GM12864 (cell line): ENCODE results near the gene HIVEP2.

Experiments used
- DNase-seq: peaks from one replicate; pipeline ENCODE4 v3.0.0-alpha.2; 2011; ENCODE audit warnings: low read depth
- H3K4me3 ChIP-seq: 2 replicates; pipeline ENCODE4 v1.5.1; 2011; ENCODE audit warnings: mild to moderate bottlenecking, low read depth, low read length, control low read depth
- CTCF ChIP-seq: IDR thresholded peaks from 2 replicates; pipeline ENCODE4 v1.5.1; 2011; ENCODE audit warnings: low read depth, mild to moderate bottlenecking, moderate library complexity, low read length, control low read depth, inconsistent platforms; ENCODE audit errors: missing control alignments

HIVEP2 gene

GRCh38 chr6:142824426-142824825, 120.5 kb downstream of the HIVEP2 start:
- no peak for TF ChIP-seq CTCF
- no peak for DNase-seq
- H3K4me3 ChIP-seq = no peak overlapping the region

- TF ChIP-seq CTCF = no peak
These were observed 121.6 kb downstream of the HIVEP2 start for GRCh38 chr6:142823256-142823902.

GRCh38 chr6:142822842-142823241, 122.1 kb downstream of the HIVEP2 start:
- no peak overlapping the region for H3K4me3 ChIP-seq
- no peak for DNase-seq
- TF ChIP-seq CTCF = peak; percentile 54

More at GRCh38 chr6:142823256-142823902, 121.6 kb downstream of the HIVEP2 start:
- no peak for DNase-seq
- no peak overlapping the region for H3K4me3 ChIP-seq

- DNase-seq = no peak
- no peak overlapping the region for H3K4me3 ChIP-seq
- no peak for TF ChIP-seq CTCF
These were observed 122.6 kb downstream of the HIVEP2 start for GRCh38 chr6:142822383-142822782.

- no peak for TF ChIP-seq CTCF
- no peak overlapping the region for H3K4me3 ChIP-seq
- DNase-seq = no peak
These were observed 123.1 kb downstream of the HIVEP2 start for GRCh38 chr6:142821860-142822259.

GRCh38 chr6:142821164-142821716, 123.7 kb downstream of the HIVEP2 start:
- DNase-seq = no peak

More at GRCh38 chr6:142821164-142821716, 123.7 kb downstream of the HIVEP2 start:
- no peak overlapping the region for H3K4me3 ChIP-seq
- TF ChIP-seq CTCF = no peak
